ENCODE measurements around the gene MAP1S. TPM values are rescaled to one million over a fixed set of nuclear protein-coding genes. Genes with fewer than 3 reads are reported as not detected.

Gene MAP1S
- polyA plus RNA-seq, 1 of the 3 experiments (the other 2 are of a cell fraction) = 18.4 TPM

- Histone ChIP-seq H3K4me1 (ENCODE audit: control insufficient read depth in 1 of 2, insufficient read depth in 2 of 2, low read depth in 1 of 2, low read length in 1 of 2) (no peaks in the 10 kb centered on the region), H3K9ac (no peak overlapping the region), H2AFZ (ENCODE audit: low read depth) (no peak overlapping the region), H3K4me2 (no peak overlapping the region), H3K79me2 (ENCODE audit: insufficient read depth) (peaks cover 24% of the 10 kb centered on the region), H4K20me1 (ENCODE audit: insufficient read depth) (peaks cover 26% of the 10 kb centered on the region), H3K9me2 (no peaks in the 10 kb centered on the region), H3K36me3 (replicated peaks in 1 of 2; ENCODE audit: control insufficient read depth in 1 of 2, insufficient read depth in 2 of 2, low read length in 1 of 2) (peaks cover 14 to 23% of the 10 kb centered on the region in 2 experiments), H3K27ac (ENCODE audit: low read depth in 2 of 2, low read length in 1 of 2) (no peak overlapping the region), H3K9me3 (no peaks in the 10 kb centered on the region), H3F3A (replicated peaks; ENCODE audit: insufficient read depth) (peaks cover 16% of the 10 kb centered on the region), H3K4me3 (ENCODE audit: low read depth in 2 of 2, low read length in 1 of 2) (no peak overlapping the region), H3K27me3 (ENCODE audit: insufficient read depth) (no peaks in the 10 kb centered on the region)
- TF ChIP-seq USF2 (IDR thresholded peaks at IDR 0.05; ENCODE audit: borderline replicate concordance, low read depth, low read length) (no peak), EP300 (IDR thresholded peaks at IDR 0.05; ENCODE audit: borderline replicate concordance in 1 of 2, low read depth in 1 of 2, low read length in 1 of 2) (no peak), MXI1 (IDR thresholded peaks at IDR 0.05; ENCODE audit: low read depth, low read length) (no peak), TEAD4 (IDR thresholded peaks at IDR 0.05; ENCODE audit: borderline replicate concordance, insufficient read depth) (no peak), TCF12 (IDR thresholded peaks at IDR 0.05) (no peak), RAD21 (IDR thresholded peaks at IDR 0.05; ENCODE audit: low read length) (no peak), IRF3 (IDR thresholded peaks at IDR 0.05; ENCODE audit: low read depth, low read length) (no peak), TAF1 (IDR thresholded peaks at IDR 0.05; ENCODE audit: borderline replicate concordance, low read depth, low read length) (no peak), EZH2phosphoT487 (IDR thresholded peaks at IDR 0.05; ENCODE audit: borderline replicate concordance, low read depth) (no peak), FOSL2 (IDR thresholded peaks at IDR 0.05; ENCODE audit: borderline replicate concordance, low read depth) (no peak), CHD2 (IDR thresholded peaks at IDR 0.05; ENCODE audit: low read length, partially characterized antibody) (no peak), CTCF (IDR thresholded peaks at IDR 0.05) (no peak), RFX5 (IDR thresholded peaks at IDR 0.05; ENCODE audit: low read length) (no peak), USF1 (IDR thresholded peaks at IDR 0.05; ENCODE audit: borderline replicate concordance, low read depth) (no peak), GATA2 (CRISPR knock-in tag; IDR thresholded peaks at IDR 0.05) (no peak), ELF1 (IDR thresholded peaks at IDR 0.05) (no peak), RCOR1 (IDR thresholded peaks at IDR 0.05; ENCODE audit: low read length) (no peak), SIN3A (IDR thresholded peaks at IDR 0.05; ENCODE audit: borderline replicate concordance, low read depth, low read length) (no peak), NRF1 (IDR thresholded peaks at IDR 0.05; ENCODE audit: low read depth, low read length) (no peak)
- 87% methylated on average over 3 of the region's 5 CpGs for WGBS (ENCODE audit: low lambda C conversion rate)
- ChIA-PET CTCF (interaction anchor here (1.4 kb wide), 1 partner anchor 10 kb away, joined by 6 read pairs; no protein-coding TSS in a partner anchor), POLR2A (interaction anchor here (1.0 kb wide), 1 partner anchor 22 kb away, joined by 3 read pairs; no protein-coding TSS in a partner anchor)
- peak; percentile 22 for DNase-seq
Observed at GRCh38 chr19:17735410-17735809, 16.1 kb downstream of the MAP1S start.

All from SK-N-SH (cell line).